Calu3 (cell line): ENCODE measurements around the gene TTLL11. TPM values are rescaled to one million over a fixed set of nuclear protein-coding genes. Genes with fewer than 3 reads are reported as not detected.

Experiments
- BruUV-seq: library from RNA; stranded (reverse); fragments of 400-500 nt; replicated peaks from 2 replicates; lab custom pipeline; 2021; lab: Mats Ljungman, UMichigan
- CTCF ChIA-PET: fragments of 300-600 bp; sonication (Branson Sonifier 250); formaldehyde crosslinking; loops from one replicate; lab custom pipeline; 2022; ENCODE audit warnings: antibody characterized with exemption; lab: Charles Lee
- DNase-seq: peaks from one replicate; pipeline ENCODE4 v3.0.0; 2022
- H3K27ac Mint-ChIP-seq: one replicate; pipeline ENCODE4 v1.8.0; 2022; ENCODE audit warnings: mixed read lengths; ENCODE audit not compliant: unreplicated experiment
- H3K27me3 Mint-ChIP-seq: one replicate; pipeline ENCODE4 v1.8.0; 2022; ENCODE audit warnings: mixed read lengths; ENCODE audit not compliant: unreplicated experiment
- H3K36me3 Mint-ChIP-seq: one replicate; pipeline ENCODE4 v1.8.0; 2022; ENCODE audit warnings: mild to moderate bottlenecking, moderate library complexity, mixed read lengths; ENCODE audit not compliant: insufficient read depth, unreplicated experiment
- H3K4me1 Mint-ChIP-seq: one replicate; pipeline ENCODE4 v1.8.0; 2022; ENCODE audit warnings: mild to moderate bottlenecking, low read depth, mixed read lengths; ENCODE audit not compliant: unreplicated experiment
- H3K4me3 Mint-ChIP-seq: one replicate; pipeline ENCODE4 v1.8.0; 2022; ENCODE audit warnings: mild to moderate bottlenecking, low read depth, moderate library complexity, mixed read lengths; ENCODE audit not compliant: unreplicated experiment
- H3K9me3 Mint-ChIP-seq: one replicate; pipeline ENCODE4 v1.8.0; 2022; ENCODE audit warnings: low read depth, mixed read lengths; ENCODE audit not compliant: unreplicated experiment
- intact Hi-C: fragments of 100-400 bp; cut with micrococcal nuclease; formaldehyde crosslinking; loops from one replicate; pipeline ENCODE4 v1.10.0; 2022; ENCODE audit not compliant: unreplicated experiment
- total RNA-seq: library from RNA; stranded (reverse); gene quantifications from 2 replicates; pipeline ENCODE4 v1.2.3, GENCODE V29; 2022
- TF ChIP-seq, protein P1 (sequence below): fragments of 200-600 bp; IDR thresholded peaks from one replicate; pipeline ENCODE4 v1.8.0; 2022; ENCODE audit warnings: antibody characterized with exemption; ENCODE audit not compliant: unreplicated experiment

Gene TTLL11
- total RNA-seq, 1 experiment from 2014 or later: 10.5 TPM

DNA sequence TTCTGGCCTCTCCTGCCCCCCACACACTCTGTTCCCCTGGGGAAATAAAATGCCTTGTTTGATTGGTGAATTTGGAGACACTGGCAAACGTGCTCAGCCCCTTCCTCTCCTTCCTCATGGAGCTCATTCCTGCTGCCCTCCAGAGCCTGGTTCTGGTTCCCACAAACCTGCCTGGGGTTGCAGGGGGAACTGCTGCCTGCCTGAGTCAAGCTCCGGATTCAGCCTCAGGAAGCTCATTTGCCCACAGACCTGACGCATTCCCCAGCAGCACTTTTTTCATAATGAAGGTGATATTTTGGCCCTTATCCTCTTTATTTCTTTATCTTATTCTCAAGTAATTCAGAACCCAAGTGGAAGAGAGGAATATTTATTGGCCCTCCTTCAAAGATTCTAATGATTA is 140.5 kb downstream of the TTLL11 start:
- intact Hi-C loops: no loop called here
- no peak overlapping the region for H3K27ac Mint-ChIP-seq
- no peaks in the 10 kb centered on the region for H3K27me3 Mint-ChIP-seq
- TF ChIP-seq, protein P1, sequence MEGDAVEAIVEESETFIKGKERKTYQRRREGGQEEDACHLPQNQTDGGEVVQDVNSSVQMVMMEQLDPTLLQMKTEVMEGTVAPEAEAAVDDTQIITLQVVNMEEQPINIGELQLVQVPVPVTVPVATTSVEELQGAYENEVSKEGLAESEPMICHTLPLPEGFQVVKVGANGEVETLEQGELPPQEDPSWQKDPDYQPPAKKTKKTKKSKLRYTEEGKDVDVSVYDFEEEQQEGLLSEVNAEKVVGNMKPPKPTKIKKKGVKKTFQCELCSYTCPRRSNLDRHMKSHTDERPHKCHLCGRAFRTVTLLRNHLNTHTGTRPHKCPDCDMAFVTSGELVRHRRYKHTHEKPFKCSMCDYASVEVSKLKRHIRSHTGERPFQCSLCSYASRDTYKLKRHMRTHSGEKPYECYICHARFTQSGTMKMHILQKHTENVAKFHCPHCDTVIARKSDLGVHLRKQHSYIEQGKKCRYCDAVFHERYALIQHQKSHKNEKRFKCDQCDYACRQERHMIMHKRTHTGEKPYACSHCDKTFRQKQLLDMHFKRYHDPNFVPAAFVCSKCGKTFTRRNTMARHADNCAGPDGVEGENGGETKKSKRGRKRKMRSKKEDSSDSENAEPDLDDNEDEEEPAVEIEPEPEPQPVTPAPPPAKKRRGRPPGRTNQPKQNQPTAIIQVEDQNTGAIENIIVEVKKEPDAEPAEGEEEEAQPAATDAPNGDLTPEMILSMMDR: no peak
- no TSS peak for BruUV-seq
- H3K36me3 Mint-ChIP-seq: no peaks in the 10 kb centered on the region
- CTCF ChIA-PET: no interaction called here
- H3K4me3 Mint-ChIP-seq: no peak overlapping the region
- no peaks in the 10 kb centered on the region for H3K9me3 Mint-ChIP-seq
- no peak for DNase-seq
- H3K4me1 Mint-ChIP-seq: peaks cover 11% of the 10 kb centered on the region

DNA sequence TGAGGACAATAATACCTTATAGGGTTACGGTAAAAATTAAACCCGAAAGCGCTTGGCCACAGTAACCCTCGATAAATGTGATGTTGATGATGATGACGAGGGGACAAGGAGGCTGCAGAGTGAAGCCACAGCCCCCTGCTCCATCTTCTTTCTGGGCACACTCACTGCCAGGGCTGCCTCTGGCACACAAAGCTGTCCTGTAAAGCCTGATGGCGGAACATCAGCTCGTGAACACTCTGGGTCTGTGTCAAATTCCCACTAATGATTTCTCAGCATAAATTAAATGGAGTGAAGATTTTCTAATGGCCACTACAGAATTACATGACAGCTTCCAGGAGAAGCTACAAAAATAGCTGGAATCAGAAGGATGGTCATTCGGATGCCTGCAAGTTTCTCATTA is 142.2 kb downstream of the TTLL11 start:
- BruUV-seq: no TSS peak
- intact Hi-C loops: no loop called here
- H3K27me3 Mint-ChIP-seq: no peaks in the 10 kb centered on the region
- TF ChIP-seq, protein P1: no peak
- DNase-seq: no peak
- no peak overlapping the region for H3K4me3 Mint-ChIP-seq
- CTCF ChIA-PET: no interaction called here
- H3K4me1 Mint-ChIP-seq: peaks cover 11% of the 10 kb centered on the region
- H3K27ac Mint-ChIP-seq: no peak overlapping the region
- no peaks in the 10 kb centered on the region for H3K9me3 Mint-ChIP-seq
- peaks cover 5% of the 10 kb centered on the region for H3K36me3 Mint-ChIP-seq

- no peak overlapping the region for H3K27ac Mint-ChIP-seq
- BruUV-seq: no TSS peak
- CTCF ChIA-PET: no interaction called here
- TF ChIP-seq, protein P1: no peak
- DNase-seq: no peak
- H3K27me3 Mint-ChIP-seq: no peaks in the 10 kb centered on the region
- H3K4me1 Mint-ChIP-seq: peaks cover 15% of the 10 kb centered on the region
- H3K36me3 Mint-ChIP-seq: peaks cover 5% of the 10 kb centered on the region
- H3K4me3 Mint-ChIP-seq: no peak overlapping the region
- no peaks in the 10 kb centered on the region for H3K9me3 Mint-ChIP-seq
- intact Hi-C loops: no loop called here
Observed at GRCh38 chr9:121950441-121950840, 142.7 kb downstream of the TTLL11 start.

GRCh38 chr9:121949766-121950165 is 143.3 kb downstream of the TTLL11 start:
- intact Hi-C loops: no loop called here
- no TSS peak for BruUV-seq
- H3K36me3 Mint-ChIP-seq: peaks cover 5% of the 10 kb centered on the region
- no peak overlapping the region for H3K4me3 Mint-ChIP-seq
- H3K27me3 Mint-ChIP-seq: no peaks in the 10 kb centered on the region
- TF ChIP-seq, protein P1: no peak
- H3K27ac Mint-ChIP-seq: no peak overlapping the region
- CTCF ChIA-PET: no interaction called here
- no peaks in the 10 kb centered on the region for H3K9me3 Mint-ChIP-seq
- peaks cover 20% of the 10 kb centered on the region for H3K4me1 Mint-ChIP-seq
- DNase-seq: no peak
